GM19238 (cell line): ENCODE data around the gene CTSC.

Experiments
- DNase-seq: peaks from one replicate; pipeline ENCODE4 v3.0.0; 2011; ENCODE audit warnings: low spot score; ENCODE audit not compliant: insufficient read length

The CTSC gene

DNA sequence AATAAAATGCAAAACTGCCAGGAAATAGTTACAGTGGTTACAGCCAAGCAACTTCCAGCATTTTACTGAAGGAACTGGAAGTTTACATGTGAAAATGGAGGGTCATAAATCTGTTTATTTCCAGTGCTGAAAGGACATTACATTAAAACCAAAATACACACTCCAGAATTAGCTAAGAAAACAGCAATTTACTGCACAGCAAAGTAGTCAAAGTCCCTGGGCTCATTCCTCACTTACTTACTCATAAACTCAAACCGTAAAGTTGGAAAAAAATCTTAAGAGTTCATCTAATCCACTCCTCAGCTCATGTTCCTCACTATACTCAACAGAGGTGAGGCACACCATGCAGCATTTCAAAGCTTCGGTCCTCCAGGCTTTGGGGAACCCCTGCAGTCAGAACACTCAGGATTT lies 17.4 kb downstream of the CTSC start:
- DNase-seq = no peak

DNA sequence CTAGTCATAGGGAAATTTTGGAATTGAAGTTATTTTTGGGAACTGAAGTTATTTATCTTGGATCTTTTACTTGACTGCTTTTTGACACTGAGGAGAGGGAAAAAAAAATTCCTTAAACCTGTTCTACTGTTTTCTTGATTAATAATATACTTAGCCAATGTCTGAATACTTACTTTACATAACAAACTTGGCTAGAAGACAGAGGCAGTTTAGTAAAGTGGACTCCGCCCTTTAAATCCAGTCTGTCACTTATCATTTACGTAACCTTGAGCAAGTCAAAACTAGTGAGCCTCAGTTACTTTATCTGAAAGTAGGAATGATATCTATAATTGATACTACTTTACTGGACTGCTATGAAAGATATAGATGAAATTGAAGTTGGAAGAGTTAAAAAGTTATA lies 19.5 kb downstream of the CTSC start:
- no peak for DNase-seq

DNA sequence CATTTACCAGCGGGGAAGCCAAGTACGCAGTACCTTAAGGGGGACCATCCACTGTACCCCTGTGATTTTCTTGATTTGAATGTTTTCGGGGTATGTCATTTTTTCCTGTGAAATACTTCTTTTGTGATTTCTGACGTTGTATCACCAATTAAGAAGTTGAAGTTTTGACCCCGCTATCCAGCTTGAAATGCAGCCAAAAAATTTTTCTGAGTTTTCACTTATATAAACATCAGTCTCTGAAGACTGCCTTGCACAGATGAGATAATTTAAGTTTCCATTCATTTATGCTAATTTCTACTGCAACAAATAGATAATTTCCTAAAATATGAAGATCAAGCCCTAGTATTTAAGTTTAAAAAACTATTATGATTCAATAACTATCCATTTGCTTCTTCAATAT lies 20.0 kb downstream of the CTSC start:
- DNase-seq = no peak

DNA sequence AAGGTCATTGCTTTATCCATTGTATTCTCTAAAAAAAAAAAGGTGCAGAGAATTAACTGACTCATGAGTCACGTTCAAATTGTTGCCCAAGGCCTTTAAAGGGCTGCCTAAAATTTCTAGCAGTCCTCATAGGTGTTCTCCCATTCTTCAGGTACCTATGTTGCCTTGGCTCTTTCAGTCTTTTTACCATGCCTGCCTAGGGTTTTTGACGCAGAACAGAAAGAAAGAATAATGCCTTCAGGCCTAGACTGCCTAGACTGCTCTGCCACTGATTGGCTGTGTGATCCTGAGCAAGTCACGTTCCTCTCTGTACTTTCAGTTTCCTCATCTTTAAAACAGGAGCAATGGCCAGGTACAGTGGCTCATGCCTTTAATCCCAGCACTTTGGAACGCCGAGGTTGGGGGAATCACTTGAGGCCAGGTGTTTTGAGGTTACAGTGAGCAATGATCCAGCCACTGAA lies 21.5 kb downstream of the CTSC start:
- no peak for DNase-seq

DNA sequence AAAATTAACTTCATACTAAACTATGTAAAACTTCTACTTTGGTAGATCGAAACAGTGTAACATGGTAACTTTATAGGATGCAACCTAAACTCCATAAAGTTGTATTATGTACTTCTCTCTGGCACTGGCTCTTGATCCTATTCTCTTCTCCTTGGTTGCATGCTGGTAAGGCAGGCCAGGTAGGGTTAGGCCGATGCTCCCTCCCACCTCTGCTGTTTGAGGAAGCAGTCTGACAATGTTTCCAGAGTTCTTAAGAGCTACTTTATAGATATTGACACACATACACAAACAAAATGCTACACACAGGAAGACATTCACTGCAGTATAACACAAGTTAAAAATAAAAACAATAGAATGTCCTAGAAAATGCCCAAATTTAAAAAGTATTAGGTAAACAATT lies 22.5 kb downstream of the CTSC start:
- DNase-seq = no peak

DNA sequence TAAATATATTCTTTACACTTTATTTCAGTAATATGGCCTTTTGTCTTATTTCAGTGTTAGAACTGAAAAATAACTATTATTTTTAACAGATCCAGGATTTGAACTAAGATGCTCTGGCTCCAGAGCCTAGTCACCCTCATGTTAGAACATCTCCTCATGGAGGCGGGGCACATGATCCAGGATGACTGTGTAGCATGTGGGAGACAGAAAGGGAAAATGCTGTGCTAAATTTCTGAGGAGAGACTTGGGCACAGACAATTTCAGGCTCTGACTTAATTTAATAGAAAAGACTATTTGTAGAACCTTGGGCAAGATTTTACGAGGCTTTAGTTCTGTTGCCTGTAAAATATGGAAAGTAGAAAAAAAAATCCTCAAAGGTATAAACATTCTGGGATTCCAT lies 24.1 kb downstream of the CTSC start:
- no peak for DNase-seq

DNA sequence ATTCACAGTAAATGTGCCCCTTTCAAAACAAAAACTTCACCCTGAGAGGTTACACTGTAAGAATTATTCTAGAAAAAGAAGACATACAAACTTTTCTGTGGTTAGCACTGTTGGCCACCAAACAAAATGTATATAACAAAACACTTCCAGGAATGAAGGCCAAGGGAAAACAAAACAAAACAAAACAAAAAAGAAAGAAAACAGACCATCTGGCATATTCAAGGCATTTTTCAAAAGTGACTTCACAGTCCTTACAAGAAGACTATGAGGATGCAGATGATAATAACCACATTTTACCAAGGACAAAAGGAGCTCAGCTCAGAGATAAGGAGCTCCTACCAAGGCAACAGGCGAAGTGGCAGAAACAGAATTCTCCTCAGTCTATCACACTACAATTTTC lies 24.9 kb downstream of the CTSC start:
- no peak for DNase-seq

DNA sequence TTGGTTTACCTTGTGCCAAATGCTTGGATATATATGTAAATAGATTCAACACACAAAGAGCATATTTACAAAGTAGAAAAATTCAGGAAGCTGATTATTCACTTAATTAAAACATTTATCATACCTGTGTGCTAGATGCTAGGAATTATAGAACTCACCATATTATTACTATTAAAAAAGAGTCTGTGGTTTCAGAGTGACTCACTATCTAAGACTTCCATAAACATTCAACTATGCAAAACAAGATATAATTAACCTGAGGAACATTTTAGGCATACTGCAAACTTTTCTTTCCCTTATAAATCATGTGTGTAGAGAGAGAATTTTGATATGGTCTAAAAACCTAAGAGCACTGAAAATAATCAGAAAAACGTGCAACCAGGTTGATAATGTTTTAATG lies 27.3 kb downstream of the CTSC start:
- DNase-seq = no peak

DNA sequence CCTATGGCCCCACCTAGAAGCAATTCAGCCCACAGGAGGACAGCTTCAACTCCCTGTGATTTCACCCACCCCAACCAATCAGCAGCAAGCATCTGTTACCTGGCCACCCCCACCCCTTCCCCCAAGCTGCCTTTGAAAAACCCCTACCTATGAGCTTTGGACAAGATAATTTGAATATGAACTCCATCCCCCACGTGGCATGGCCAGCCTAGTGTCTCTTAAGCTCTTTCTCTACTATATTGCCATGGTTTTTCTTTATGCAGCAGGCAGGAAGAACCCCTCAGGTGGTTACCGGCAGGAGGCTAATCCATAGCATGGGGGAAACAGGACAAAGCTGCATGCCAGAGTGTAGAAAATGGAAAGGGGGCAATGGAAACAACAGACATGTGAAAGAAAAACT lies 29.0 kb downstream of the CTSC start:
- DNase-seq = no peak

DNA sequence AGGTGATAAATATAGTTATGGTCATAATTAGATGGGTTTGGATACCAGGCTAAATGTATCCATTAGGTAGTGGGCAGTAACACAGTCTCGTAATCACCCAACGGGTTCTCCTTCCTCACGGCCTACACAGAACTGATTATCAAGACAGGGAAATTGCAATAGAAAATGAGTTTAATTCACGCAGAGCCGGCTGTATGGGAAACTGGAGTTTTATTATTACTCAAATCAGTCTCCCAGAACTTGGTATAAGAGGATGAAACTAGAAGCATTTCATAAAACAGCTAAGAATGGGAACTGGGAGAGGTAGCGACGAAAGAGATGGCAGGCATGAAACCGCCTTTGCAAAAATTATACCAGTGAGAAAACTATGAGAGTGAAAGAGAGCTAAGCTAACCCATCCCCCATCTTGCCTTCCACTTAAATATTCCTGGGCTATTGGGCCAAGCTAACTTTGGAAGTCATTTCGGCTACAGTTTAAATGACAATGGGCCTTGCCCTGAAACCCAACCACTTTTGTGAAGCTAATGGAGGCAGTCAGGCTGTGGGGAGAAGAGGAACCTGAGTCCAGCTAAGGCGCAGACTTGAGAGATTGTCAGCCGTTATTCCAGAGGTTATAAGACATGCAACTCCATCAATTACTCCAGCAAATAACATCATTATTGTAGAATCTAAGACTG lies 29.6 kb downstream of the CTSC start:
- DNase-seq = no peak

DNA sequence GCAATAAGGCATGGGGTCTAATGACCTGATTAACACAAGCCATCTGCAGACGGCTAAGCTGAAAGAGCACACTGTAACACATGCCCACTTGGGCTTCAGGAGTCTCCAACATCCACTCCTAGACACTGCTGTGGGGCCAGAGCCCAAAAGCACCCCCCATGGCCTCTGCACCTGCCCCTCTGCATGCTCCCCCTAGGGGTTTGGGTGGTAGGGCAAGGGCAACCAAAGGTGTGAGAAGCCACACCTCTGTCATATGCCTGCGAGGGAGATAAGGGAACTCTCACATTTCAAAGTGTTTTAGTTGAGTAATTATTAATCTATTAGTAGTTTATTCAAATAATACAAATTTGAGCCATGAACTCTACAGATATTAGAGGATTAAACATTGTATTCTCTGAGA lies 30.8 kb downstream of the CTSC start:
- no peak for DNase-seq

DNA sequence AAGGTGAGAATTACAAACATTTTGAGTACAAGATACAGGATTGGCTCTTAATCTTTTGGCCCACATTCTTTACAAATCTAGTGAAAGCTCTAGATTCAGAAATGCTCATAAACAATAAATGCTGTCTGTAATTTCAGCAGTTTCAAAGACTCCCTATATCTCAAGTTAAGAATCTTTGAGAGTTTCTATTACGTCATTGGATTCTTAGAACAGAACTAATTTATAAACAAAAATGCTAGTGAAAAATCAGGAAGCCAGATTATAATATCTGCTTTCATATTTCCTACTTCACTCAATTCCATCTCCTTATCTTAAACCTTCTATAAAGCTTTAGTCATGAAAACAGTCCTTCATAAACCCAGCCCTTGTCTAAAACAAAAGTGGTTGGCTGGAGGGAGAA lies 32.1 kb downstream of the CTSC start:
- DNase-seq = no peak

DNA sequence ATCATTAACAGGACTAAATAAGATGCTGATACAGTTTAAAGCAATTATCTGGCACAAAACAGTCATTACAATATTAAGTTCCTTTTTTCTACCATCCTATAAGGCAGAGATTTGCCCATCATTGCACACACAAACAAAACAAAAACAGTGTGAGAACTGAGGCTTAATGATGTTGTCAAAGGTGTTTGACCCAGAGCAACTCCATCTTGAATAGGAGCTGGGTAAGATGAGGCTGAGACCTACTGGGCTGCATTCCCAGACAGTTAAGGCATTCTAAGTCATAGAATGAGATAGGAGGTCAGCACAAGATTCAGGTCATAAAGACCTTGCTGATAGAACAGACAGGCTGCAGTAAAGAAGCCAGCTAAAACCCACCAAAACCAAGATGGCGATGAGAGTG lies 33.2 kb downstream of the CTSC start:
- no peak for DNase-seq

DNA sequence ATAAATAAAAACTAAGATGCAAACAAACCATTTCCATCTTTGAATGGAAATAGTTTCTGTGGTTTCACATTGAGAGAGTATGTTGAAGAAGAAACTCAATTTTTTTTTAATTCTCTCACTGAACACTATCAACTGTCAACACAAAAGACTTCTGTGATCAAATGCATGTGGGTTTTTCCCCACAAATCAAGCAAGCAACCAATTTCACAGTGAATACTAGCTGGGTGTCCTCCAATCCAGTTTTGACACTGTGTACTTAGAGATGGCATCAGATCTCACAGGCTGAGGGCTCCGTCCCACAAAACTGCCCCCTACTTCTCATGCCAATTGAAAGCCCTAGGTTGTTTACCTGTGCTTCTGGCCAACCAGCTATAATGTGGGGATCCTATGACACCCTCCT lies 34.5 kb downstream of the CTSC start:
- no peak for DNase-seq

DNA sequence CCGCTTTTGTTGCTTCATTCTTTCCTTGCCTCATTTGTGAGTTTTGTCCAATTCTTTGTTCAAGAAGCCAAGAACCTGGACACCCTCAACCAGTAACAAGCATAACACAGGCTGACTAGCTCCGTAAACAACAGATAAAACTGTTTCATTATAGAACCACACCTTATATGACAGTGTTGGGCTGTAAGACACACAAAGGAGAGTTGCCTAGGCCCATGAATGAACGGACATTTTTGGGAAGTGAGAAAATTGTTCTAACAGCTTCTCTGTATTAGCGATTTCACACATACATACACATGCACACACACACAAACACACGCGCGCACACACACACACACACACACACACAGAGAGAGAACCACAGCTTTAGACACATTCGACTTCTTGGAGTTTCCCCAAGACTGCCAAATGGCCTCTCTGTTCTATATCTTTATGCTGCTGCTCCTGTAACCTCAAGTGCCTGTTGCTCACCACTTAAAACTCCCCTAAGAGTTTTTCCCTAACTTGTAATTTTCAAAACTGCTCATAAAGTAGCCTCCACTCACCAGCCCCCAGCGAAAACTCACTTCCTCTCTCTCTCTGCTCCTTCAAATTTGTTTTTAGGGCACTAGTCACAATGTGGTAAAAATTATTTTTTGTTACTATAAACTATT lies 35.9 kb downstream of the CTSC start:
- DNase-seq = no peak

DNA sequence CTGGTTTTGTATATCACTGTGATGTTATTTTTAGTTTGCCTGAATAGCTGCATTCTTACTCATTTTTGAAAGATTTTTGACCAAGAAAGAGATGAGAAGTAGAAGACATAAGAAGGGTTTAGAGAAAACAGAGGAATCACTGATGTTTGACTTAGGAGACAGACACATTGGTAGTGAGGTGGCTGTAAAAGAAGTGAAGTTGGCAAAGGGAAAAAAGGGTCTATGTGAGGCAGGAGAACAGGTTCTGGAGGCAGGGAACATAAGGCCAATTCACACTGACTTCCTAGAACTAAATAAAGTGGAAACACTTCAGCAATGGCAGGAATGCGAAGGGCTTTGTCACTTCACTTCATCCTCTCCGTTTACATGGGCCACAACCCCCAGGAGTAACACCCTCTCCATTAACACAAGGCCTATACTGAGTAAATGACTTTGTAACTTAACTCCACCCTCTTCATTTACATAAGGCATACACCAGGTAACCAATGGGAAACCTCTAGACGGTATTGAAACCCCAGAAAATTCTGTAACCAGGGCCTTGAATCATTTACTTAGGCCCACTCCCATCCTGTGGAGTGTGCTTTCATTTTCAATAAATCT lies 36.5 kb downstream of the CTSC start:
- no peak for DNase-seq

DNA sequence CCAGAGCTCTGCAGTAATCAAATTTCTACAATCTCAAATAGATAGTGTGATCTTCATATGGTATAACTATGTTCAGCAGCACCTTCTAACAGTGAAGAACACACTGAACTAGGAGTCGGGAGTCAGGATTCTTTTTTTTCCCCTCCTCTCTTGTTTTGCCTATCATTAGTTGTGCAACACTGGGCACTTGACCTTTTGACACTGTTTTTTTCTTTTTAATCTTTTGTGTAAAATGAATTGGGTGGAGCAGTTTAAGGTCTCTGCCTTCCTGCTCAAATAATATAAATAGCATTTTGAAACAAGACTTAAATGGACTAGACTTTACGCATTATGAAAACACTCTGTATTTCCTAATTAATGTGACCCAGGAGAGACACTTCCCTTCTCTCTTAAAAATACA lies 39.7 kb downstream of the CTSC start:
- DNase-seq = no peak

DNA sequence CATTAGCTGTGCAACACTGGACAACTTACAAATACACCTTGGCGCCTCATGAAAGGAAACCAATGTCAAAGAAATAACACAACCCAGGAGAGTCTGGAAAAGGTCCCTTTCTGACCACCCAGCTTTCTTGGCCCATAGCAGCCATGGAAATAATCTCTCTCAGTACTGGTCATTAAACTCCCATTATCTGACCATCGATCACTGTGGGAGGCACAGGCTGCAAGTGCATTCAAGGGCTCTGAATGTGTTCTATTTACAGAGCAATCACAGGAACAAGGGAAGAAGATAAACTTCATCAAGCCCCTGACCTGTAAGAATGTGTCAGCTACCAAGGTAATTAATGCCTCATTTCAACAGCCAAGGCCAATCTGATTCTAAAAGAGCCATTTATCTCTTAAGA lies 40.1 kb downstream of the CTSC start:
- DNase-seq = no peak

DNA sequence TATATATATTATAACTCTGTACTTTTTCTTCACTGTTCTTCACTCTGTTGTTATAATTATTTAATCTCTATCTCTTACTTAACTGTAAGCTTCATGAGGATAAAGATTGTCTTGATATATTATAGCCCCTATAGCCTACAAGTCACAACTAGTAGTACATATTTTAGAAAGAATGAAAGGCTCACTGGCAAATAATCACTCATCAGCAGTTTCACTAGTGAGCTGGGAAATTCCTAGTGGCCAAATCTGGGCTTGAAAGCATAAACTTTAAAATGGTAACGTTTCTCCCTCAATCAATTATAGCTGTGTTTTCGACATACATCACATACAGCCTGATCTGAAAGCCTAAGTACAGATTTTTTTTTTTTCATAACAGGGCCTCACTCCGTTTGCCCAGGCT lies 42.5 kb downstream of the CTSC start:
- DNase-seq = no peak

DNA sequence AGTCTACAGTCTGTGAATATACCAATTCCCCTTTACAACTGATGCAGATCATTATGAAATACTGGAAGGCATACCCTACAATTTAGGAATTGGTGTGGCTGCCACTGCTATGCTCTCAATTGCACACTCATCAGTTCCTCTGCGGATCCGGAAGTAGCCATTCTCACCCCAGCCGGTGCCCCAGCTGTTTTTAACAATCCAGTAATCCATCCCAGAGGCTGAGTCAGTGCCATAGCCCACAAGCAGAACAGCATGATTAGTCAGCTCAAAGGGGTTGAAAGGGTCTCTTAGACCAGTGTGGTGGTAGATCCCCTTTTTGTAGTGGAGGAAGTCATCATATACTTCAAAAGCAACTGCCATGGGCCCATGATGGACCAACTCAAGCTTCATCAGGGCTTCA lies 43.6 kb downstream of the CTSC start:
- DNase-seq = no peak

DNA sequence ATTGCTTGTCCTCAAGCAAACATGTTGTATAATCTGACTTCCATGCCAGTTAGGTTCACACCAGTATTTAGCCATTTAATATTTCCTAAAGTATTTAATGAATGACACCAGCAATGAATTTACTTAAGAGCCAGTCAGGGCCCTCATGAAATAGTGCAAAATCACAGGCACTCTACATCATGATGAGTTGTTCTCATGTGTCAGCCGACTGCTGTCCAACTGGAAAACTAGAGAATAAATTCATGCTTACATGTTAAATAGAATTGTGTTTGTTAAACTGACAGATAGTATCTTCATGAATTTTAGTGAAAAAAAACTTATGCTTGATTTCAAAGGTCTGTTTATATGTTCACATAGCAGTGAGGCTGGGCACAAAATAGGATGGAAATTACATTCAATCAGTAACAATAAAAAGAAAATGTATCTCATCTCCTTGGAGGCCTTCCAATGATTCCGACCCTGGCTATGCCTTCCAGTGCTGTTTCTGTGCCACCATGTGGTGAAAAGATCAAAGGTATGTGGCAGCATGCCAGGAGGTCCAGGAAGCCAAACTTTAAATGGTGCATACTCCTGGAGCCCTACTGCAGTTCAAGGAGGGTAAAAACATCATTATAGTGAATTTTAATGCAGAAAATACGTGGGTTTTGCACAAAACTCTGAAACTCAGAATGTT lies 45.2 kb downstream of the CTSC start:
- no peak for DNase-seq

DNA sequence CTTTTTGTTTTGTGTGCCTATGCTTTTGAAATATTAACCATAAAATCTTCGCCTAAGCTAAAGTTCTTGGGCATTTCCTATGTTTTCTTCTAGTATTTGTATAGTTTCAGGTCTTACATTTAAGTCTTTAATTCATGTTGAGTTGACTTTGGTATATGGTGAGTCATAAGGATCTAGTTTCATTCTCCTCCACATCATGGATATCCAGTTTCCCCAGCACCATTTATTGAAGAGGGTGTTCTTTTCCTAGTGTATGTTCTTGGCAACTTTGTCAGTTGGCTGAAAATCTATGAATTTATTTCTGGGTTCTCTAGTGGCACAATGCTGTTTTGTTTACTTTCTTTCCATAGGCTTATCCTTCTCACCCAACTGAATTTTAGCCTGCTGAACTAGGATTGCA lies 49.0 kb downstream of the CTSC start:
- no peak for DNase-seq
